Measurements from ENCODE around the gene CERK.

DNA sequence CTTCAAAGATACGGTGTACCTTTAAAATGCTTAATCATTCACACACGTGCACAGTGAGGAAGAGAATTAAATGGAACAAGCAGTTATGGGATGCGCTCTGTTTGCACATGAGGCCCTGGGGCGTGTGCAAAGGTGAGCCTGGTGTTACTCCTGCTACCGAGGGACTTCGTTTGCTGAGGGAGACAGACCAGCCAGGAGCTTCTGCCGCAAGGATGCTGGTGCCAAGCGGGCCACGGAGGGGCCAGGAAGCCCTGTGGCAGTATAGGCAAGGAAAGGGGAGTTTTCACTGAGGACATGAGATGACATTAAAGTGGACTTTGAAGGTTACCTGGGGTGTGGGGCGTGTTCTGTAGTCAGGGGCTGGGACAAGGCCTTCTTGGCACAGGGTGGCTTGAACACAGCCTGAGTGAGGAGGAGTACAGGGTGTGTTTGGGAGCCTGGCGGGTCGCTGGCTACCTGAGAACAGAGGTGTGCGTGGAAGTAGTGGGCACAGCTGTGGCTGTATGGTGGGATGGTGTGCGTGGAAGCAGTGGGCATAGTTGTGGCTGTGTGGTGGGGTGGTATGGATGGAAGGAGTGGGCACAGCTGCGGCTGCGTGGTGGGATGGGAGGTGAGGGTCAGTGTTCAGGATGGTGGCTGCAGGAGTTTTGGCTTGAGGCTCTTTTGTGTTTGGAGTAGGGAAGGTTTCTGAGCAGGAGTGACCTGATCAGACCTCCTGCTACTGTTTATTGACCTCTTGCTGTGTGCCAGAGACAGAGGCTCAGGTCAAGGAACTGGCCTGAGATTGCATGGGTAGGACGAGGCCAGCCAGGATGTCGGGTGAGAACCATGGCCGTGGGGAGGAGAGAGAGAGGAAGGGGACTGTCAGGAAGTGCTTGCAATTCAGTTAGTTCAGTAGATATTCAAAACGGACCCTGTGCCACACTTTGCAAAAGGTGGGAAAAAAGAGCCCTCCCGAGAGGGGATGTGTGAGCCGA lies 38.1 kb upstream of the CERK start:
- TF ChIP-seq ZNF777 (CRISPR knock-in tag; IDR thresholded peaks at IDR 0.05) (no peak), ARNTL (CRISPR knock-in tag; IDR thresholded peaks at IDR 0.05) (no peak), SMARCE1 (IDR thresholded peaks at IDR 0.05; ENCODE audit: borderline replicate concordance) (no peak)
- TF ChIP-seq, protein P1, sequence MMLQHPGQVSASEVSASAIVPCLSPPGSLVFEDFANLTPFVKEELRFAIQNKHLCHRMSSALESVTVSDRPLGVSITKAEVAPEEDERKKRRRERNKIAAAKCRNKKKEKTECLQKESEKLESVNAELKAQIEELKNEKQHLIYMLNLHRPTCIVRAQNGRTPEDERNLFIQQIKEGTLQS (CRISPR knock-in tag; IDR thresholded peaks at IDR 0.05), result no peak

All from HepG2 (cell line).